Testis (tissue), 2 donors: ENCODE results near the gene AIM2.

Source experiments
- POLR2A ChIP-seq: fragments of 450-650 bp; IDR thresholded peaks from one replicate; pipeline ENCODE4 v1.6.1; 2017; ENCODE audit warnings: antibody characterized with exemption, mild to moderate bottlenecking, moderate library complexity
- TF ChIP-seq, protein P1 (sequence below), 3 experiments: fragments of 450-650 bp in 2 of 3; fragments of 200-600 bp in 1 of 3; sonication (generic) in 1 of 3; IDR thresholded peaks; one replicate each; pipeline ENCODE4 v1.5.1; 2016 to 2019; ENCODE audit warnings: antibody characterized with exemption in 3 of 3, mild to moderate bottlenecking in 2 of 3, moderate library complexity in 1 of 3

DNA sequence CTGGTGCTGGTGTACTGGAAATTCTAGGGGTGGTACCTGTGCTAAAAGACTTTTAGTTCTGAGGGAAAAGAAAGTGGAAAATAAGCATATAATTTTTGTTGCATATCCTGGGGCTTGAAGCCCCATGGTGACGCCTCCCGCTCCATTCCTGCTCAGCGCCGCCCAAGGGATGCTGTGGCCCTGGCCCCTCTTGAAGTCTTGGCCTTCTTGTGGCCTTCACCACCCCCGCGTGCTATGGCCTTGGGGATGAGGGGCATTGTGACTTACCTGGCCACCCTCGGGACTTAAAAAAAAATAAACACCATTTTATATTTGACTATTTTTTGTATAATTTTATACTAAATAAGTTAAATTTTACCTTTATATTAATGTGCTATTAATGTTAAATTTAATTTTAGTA lies 51.5 kb downstream of the AIM2 start:
- no peak for TF ChIP-seq POLR2A
- TF ChIP-seq, protein P1, sequence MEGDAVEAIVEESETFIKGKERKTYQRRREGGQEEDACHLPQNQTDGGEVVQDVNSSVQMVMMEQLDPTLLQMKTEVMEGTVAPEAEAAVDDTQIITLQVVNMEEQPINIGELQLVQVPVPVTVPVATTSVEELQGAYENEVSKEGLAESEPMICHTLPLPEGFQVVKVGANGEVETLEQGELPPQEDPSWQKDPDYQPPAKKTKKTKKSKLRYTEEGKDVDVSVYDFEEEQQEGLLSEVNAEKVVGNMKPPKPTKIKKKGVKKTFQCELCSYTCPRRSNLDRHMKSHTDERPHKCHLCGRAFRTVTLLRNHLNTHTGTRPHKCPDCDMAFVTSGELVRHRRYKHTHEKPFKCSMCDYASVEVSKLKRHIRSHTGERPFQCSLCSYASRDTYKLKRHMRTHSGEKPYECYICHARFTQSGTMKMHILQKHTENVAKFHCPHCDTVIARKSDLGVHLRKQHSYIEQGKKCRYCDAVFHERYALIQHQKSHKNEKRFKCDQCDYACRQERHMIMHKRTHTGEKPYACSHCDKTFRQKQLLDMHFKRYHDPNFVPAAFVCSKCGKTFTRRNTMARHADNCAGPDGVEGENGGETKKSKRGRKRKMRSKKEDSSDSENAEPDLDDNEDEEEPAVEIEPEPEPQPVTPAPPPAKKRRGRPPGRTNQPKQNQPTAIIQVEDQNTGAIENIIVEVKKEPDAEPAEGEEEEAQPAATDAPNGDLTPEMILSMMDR (IDR thresholded peaks at IDR 0.05): no peak
